ENCODE measurements around the gene ZNF532.

ZNF532 gene

GRCh38 chr18:58991167-58991798 is 126.6 kb downstream of the ZNF532 start:
- DNase-seq: no peak
- Histone ChIP-seq H3K9me3 (no peaks in the 10 kb centered on the region), H3K4me1 (no peaks in the 10 kb centered on the region), H3K4me3 (ENCODE audit: low read depth, low read length) (no peak overlapping the region), H3K27me3 (no peaks in the 10 kb centered on the region), H3K36me3 (no peaks in the 10 kb centered on the region)
- no peak for TF ChIP-seq CTCF (IDR thresholded peaks at IDR 0.05; ENCODE audit: low read depth, low read length)

GRCh38 chr18:58992301-58993231 is 127.9 kb downstream of the ZNF532 start:
- no peak for TF ChIP-seq CTCF (IDR thresholded peaks at IDR 0.05; ENCODE audit: low read depth, low read length)
- Histone ChIP-seq H3K4me3 (ENCODE audit: low read depth, low read length) (no peak overlapping the region), H3K27me3 (no peaks in the 10 kb centered on the region), H3K36me3 (no peaks in the 10 kb centered on the region), H3K9me3 (no peaks in the 10 kb centered on the region), H3K4me1 (no peaks in the 10 kb centered on the region)
- DNase-seq: no peak

- Histone ChIP-seq H3K27me3 (no peaks in the 10 kb centered on the region), H3K36me3 (no peaks in the 10 kb centered on the region), H3K4me1 (no peaks in the 10 kb centered on the region), H3K9me3 (no peaks in the 10 kb centered on the region), H3K4me3 (ENCODE audit: low read depth, low read length) (no peak overlapping the region)
- no peak for TF ChIP-seq CTCF (IDR thresholded peaks at IDR 0.05; ENCODE audit: low read depth, low read length)
- DNase-seq: no peak
Measured at GRCh38 chr18:58993260-58993659, 128.6 kb downstream of the ZNF532 start.

GRCh38 chr18:58995663-58996062 is 131.0 kb downstream of the ZNF532 start:
- H3K9me3 ChIP-seq: no peaks in the 10 kb centered on the region
- H3K4me3 ChIP-seq (ENCODE audit: low read depth, low read length): no peak overlapping the region
- no peak for TF ChIP-seq CTCF (IDR thresholded peaks at IDR 0.05; ENCODE audit: low read depth, low read length)
- H3K36me3 ChIP-seq: no peaks in the 10 kb centered on the region
- no peak for DNase-seq
- no peaks in the 10 kb centered on the region for H3K27me3 ChIP-seq
- no peaks in the 10 kb centered on the region for H3K4me1 ChIP-seq

- no peaks in the 10 kb centered on the region for H3K36me3 ChIP-seq
- no peaks in the 10 kb centered on the region for H3K27me3 ChIP-seq
- H3K9me3 ChIP-seq: no peaks in the 10 kb centered on the region
- no peaks in the 10 kb centered on the region for H3K4me1 ChIP-seq
- no peak for DNase-seq
- H3K4me3 ChIP-seq (ENCODE audit: low read depth, low read length): no peak overlapping the region
- no peak for TF ChIP-seq CTCF (IDR thresholded peaks at IDR 0.05; ENCODE audit: low read depth, low read length)
Measured at GRCh38 chr18:58996131-58996641, 131.5 kb downstream of the ZNF532 start.

GRCh38 chr18:58996696-58997095 is 132.0 kb downstream of the ZNF532 start:
- H3K4me3 ChIP-seq (ENCODE audit: low read depth, low read length): no peak overlapping the region
- DNase-seq: no peak
- H3K27me3 ChIP-seq: no peaks in the 10 kb centered on the region
- no peaks in the 10 kb centered on the region for H3K4me1 ChIP-seq
- H3K36me3 ChIP-seq: no peaks in the 10 kb centered on the region
- no peak for TF ChIP-seq CTCF (IDR thresholded peaks at IDR 0.05; ENCODE audit: low read depth, low read length)
- no peaks in the 10 kb centered on the region for H3K9me3 ChIP-seq

Data from BE2C (cell line).